Measurements from ENCODE around the gene APBB1.

DNA sequence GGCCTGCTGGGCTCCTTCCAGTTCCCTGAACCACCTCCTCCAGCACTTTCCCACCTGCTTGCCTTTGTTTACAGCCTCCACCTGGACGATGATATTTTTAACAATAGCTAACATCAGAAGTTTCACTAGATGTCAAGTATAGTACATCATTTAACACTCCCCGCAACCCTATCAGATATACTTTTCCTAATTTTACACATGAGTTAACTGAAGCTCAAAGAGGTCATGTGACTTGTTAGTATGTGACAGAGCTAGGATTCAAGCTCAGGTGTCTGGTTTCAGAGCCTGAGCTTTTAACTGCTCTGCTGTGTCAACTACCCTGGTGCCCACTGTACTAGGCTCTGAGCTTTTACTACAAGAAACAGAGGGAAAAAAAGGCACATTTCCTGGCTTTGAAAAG is 36.2 kb upstream of the APBB1 start:
- TF ChIP-seq, protein P1, sequence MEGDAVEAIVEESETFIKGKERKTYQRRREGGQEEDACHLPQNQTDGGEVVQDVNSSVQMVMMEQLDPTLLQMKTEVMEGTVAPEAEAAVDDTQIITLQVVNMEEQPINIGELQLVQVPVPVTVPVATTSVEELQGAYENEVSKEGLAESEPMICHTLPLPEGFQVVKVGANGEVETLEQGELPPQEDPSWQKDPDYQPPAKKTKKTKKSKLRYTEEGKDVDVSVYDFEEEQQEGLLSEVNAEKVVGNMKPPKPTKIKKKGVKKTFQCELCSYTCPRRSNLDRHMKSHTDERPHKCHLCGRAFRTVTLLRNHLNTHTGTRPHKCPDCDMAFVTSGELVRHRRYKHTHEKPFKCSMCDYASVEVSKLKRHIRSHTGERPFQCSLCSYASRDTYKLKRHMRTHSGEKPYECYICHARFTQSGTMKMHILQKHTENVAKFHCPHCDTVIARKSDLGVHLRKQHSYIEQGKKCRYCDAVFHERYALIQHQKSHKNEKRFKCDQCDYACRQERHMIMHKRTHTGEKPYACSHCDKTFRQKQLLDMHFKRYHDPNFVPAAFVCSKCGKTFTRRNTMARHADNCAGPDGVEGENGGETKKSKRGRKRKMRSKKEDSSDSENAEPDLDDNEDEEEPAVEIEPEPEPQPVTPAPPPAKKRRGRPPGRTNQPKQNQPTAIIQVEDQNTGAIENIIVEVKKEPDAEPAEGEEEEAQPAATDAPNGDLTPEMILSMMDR (IDR thresholded peaks at IDR 0.05), result no peak
- TF ChIP-seq EP300 (IDR thresholded peaks at IDR 0.05), result no peak

All from sigmoid colon (tissue), 4 donors.